ENCODE measurements around the gene IL1A.

IL1A gene

GRCh38 chr2:112762276-112762675, 22.0 kb downstream of the IL1A start:
- no peak overlapping the region for H3K27ac ChIP-seq
- no peaks in the 10 kb centered on the region for H3K27me3 ChIP-seq (ENCODE audit: control insufficient read depth, insufficient read depth, low read length)
- no peak overlapping the region for H3K4me2 ChIP-seq (ENCODE audit: low read length)
- no peak overlapping the region for H3K4me3 ChIP-seq (ENCODE audit: low read depth, low read length)
- no peaks in the 10 kb centered on the region for H3K79me2 ChIP-seq
- TF ChIP-seq CTCF (IDR thresholded peaks at IDR 0.05): no peak
- no peaks in the 10 kb centered on the region for H3K9me3 ChIP-seq (ENCODE audit: control insufficient read depth, low read length)
- no peaks in the 10 kb centered on the region for H3K4me1 ChIP-seq
- H3K36me3 ChIP-seq (ENCODE audit: control insufficient read depth, insufficient read depth, low read length): no peaks in the 10 kb centered on the region
- no peak overlapping the region for H3K9ac ChIP-seq
- no peak overlapping the region for H2AFZ ChIP-seq

DNA sequence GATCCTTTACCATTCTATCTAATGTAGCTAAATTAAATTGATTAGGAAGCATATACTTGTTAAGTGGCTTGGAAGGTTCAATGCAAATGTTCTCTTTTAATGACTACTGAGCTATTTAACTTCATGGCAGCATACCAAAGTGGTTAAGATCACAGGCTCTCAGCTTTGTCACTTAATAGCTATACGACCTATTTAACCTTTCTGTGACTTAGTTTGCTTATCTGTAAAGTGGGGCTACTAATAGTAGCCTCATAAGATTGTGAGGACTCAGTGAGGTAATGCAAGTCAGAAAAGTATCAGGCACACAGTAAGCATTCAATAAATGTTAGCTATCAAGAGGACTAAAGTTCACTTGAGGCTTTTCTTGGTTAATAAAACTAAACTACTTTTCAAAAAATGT, 24.1 kb downstream of the IL1A start:
- Histone ChIP-seq H3K4me3 (ENCODE audit: low read depth, low read length) (no peak overlapping the region), H3K4me2 (ENCODE audit: low read length) (no peak overlapping the region), H3K27ac (no peak overlapping the region), H3K4me1 (no peaks in the 10 kb centered on the region), H3K9me3 (ENCODE audit: control insufficient read depth, low read length) (no peaks in the 10 kb centered on the region), H2AFZ (no peak overlapping the region), H3K79me2 (no peaks in the 10 kb centered on the region), H3K9ac (no peak overlapping the region), H3K36me3 (ENCODE audit: control insufficient read depth, insufficient read depth, low read length) (no peaks in the 10 kb centered on the region), H3K27me3 (ENCODE audit: control insufficient read depth, insufficient read depth, low read length) (no peaks in the 10 kb centered on the region)
- TF ChIP-seq CTCF (IDR thresholded peaks at IDR 0.05): no peak

DNA sequence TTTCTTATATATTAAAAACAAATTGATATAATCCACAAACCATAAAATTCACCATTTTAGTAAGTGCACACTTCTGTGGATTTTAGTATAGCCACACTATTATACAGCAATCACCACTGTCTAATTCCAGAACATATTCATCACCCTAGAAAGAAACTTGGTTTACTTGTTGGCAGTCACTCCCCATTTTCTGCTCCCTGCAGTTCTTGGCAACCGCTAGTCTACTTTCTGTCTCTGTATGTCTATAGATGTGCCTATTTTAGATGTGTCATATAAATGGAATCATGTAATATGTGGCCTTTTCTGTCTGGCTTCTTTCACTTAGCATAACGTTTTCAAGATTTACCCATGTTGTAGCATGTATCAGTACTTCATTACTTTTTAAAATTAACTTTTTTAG, 25.6 kb downstream of the IL1A start:
- Histone ChIP-seq H3K79me2 (no peaks in the 10 kb centered on the region), H3K27me3 (ENCODE audit: control insufficient read depth, insufficient read depth, low read length) (no peaks in the 10 kb centered on the region), H3K4me1 (no peaks in the 10 kb centered on the region), H3K9me3 (ENCODE audit: control insufficient read depth, low read length) (no peaks in the 10 kb centered on the region), H3K27ac (no peak overlapping the region), H3K4me3 (ENCODE audit: low read depth, low read length) (no peak overlapping the region), H3K4me2 (ENCODE audit: low read length) (no peak overlapping the region), H3K9ac (no peak overlapping the region), H2AFZ (no peak overlapping the region), H3K36me3 (ENCODE audit: control insufficient read depth, insufficient read depth, low read length) (no peaks in the 10 kb centered on the region)
- no peak for TF ChIP-seq CTCF (IDR thresholded peaks at IDR 0.05)

DNA sequence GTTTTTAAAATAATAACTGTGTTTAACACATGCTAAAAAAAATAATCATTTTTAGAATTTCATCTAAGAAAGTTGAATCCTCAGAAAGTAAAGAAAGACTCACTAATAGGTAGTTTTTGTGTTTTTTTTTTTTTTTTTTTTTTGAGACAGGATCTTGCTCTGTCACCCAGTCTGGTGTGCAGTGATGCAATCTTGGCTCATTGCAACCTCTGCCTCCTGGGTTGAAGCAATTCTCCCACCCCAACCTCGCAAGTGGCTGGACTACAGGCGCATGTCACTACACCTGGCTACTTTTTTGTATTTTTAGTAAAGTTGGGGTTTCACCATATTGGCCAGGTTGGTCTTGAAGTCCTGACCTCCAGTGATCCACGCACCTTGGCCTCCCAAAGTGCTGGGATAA, 27.0 kb downstream of the IL1A start:
- Histone ChIP-seq H3K9ac (no peak overlapping the region), H3K4me3 (ENCODE audit: low read depth, low read length) (no peak overlapping the region), H3K79me2 (no peaks in the 10 kb centered on the region), H2AFZ (no peak overlapping the region), H3K27me3 (ENCODE audit: control insufficient read depth, insufficient read depth, low read length) (no peaks in the 10 kb centered on the region), H3K4me1 (no peaks in the 10 kb centered on the region), H3K4me2 (ENCODE audit: low read length) (no peak overlapping the region), H3K36me3 (ENCODE audit: control insufficient read depth, insufficient read depth, low read length) (no peaks in the 10 kb centered on the region), H3K27ac (no peak overlapping the region), H3K9me3 (ENCODE audit: control insufficient read depth, low read length) (no peaks in the 10 kb centered on the region)
- no peak for TF ChIP-seq CTCF (IDR thresholded peaks at IDR 0.05)

GRCh38 chr2:112756207-112756606, 28.1 kb downstream of the IL1A start:
- Histone ChIP-seq H3K4me3 (ENCODE audit: low read depth, low read length) (no peak overlapping the region), H3K9me3 (ENCODE audit: control insufficient read depth, low read length) (no peaks in the 10 kb centered on the region), H2AFZ (no peak overlapping the region), H3K9ac (no peak overlapping the region), H3K27me3 (ENCODE audit: control insufficient read depth, insufficient read depth, low read length) (no peaks in the 10 kb centered on the region), H3K4me2 (ENCODE audit: low read length) (no peak overlapping the region), H3K27ac (no peak overlapping the region), H3K79me2 (no peaks in the 10 kb centered on the region), H3K36me3 (ENCODE audit: control insufficient read depth, insufficient read depth, low read length) (no peaks in the 10 kb centered on the region), H3K4me1 (no peaks in the 10 kb centered on the region)
- no peak for TF ChIP-seq CTCF (IDR thresholded peaks at IDR 0.05)

Measured in parathyroid adenoma (tissue), 2 donors.